ENCODE data around the gene ZNF324.
"Not testable (repeated sequence)": the region's sequence is repeated elsewhere in the genome, so short reads cannot be mapped to it uniquely, and the experiment has no call there.

ZNF324 gene

DNA sequence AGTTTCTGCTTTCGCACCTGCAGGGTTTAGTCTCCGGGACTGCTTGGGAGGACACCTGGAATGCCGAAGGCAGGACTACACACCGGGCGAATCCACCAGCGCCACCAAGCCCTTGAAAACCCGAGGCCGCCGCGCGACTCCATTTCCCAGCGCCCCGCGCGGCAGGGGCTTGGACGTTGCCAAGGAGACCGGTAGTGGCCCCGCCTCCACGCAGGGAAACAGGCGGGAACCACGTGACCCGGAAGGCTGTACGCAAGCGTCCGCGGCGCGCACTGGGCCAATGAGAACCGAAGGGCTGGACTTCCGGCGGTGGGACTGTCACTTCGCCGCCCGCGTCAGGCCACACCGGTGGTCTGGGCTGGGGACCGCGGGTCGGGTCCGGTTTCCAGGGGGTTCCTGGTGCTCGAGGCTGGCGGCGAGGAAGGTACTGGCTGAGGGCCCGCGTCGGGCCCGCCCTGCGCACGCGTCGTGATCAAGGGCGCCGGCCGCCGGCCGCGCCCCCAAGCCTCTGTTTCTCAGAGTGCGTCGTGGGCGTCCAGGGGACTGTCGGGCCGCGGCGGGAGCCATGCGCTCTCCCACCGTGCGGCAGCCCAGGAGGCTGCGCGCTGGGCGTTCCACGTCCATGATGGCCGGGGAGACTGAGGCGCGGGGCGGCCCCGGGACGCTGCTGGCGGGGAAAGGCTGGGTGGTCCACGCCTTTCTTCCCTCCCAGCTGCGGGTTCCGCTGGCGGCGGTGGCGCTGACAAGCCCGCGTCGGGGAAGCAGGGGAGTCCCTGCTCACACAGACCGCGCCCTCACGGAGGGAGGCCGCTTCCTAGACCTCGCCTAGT, at the start of gene ZNF324:
Gene ZNF324 (plus strand): TSS at position 321 of the 830 bp plus-strand sequence. CDS start 2,106 bp downstream, outside the sequence.
- peak; percentile 94 for DNase-seq

- DNase-seq: no peak
Observed at GRCh38 chr19:58428617-58429016, 38.3 kb upstream of the ZNF324 start.

DNA sequence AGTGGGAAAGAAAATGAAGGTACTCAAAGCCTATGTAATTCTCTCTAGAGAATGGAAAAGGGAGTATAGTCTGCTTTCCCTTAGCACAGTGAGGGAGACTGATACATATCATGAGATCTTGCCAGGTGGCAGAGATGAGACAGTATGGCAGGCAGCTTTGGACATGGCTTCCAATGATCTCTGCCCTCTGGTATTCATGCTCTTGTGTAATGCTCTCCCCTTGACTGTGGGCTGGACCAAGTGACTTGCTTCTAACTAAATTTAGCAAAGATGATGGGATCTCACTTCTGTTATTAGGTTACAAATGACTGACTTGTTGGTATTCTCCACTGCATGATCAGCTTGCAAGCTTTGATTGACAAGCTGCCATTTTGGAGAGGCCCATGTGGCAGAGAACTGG, 37.1 kb upstream of the ZNF324 start:
- DNase-seq: no peak

GRCh38 chr19:58434217-58434616, 32.7 kb upstream of the ZNF324 start:
- no peak for DNase-seq

DNA sequence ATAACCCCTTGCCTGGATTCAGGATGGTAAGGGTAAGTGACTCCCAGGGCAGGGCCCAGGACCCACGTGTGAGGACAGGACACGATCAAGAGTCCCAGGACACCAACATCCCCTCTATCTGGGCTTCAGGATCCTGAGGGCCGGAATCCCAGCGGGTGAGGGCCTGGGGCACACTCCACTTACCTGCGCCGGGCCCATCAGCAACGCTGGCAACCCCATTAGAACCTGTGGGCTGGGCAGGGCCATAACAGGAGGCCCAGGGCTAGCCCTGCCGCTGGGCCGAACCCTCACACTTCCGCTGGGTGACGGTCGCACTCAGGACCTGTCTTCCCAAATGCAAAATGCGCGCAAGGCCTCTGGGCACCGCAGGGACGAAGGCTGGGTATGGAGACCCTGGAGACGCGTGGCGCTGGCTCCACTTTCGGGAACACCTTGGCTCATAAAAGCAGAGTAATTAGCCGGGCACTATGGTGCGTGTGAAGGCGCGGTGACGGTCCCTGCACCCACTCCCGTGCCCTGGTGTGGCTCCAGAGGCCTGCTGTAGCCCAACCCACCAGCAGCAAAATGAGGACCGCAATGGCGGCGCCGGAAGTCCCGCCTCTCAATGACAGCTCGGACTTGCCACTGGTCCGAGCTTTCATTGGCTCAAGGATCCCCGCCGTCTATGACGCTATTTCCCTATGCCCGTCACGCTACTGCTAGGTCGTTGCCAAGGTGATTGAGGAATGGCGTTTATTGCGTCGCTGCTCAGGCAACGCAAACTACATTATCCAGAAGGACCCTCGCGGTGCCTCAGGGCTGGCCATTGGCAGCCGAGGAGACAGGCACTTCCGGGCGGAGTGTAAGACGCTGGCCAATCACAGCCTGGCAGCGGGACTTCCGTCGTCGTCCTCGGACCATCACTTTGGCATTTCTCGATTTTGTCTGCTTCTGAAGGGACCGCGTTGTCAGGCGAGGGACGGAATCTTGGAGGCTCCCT, 27.0 kb upstream of the ZNF324 start, which contains the start of gene ZNF132:
Gene ZNF132 (minus strand): TSS at position 578 of the 979 bp plus-strand sequence. CDS start 332 bp downstream, at position 246.
- peak; percentile 99 for DNase-seq

GRCh38 chr19:58440556-58440955, 26.3 kb upstream of the ZNF324 start:
- DNase-seq: no peak

DNA sequence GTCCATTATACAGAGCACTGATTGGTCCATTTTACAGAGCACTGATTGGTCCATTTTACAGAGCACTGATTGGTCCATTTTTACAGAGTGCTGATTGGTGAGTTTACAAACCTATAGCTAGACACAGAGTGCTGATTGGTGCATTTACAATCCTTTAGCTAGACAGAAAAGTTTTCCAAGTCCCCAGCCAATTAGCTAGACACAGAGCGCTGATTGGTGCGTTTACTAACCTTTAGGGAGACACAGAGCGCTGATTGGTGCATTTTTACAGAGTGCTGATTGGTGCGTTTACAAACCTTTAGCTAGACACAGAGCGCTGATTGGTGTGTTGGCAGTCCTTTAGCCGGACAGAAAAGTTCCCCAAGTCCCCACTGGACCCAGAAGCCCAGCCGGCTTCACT, 23.9 kb upstream of the ZNF324 start:
- DNase-seq: not testable (repeated sequence)

- not testable (repeated sequence) for DNase-seq
Observed at GRCh38 chr19:58448860-58449259, 18.0 kb upstream of the ZNF324 start.

GRCh38 chr19:58449980-58450379, 16.9 kb upstream of the ZNF324 start:
- DNase-seq: not testable (repeated sequence)

- no peak for DNase-seq
Observed at GRCh38 chr19:58450856-58451357, 16.0 kb upstream of the ZNF324 start.

DNA sequence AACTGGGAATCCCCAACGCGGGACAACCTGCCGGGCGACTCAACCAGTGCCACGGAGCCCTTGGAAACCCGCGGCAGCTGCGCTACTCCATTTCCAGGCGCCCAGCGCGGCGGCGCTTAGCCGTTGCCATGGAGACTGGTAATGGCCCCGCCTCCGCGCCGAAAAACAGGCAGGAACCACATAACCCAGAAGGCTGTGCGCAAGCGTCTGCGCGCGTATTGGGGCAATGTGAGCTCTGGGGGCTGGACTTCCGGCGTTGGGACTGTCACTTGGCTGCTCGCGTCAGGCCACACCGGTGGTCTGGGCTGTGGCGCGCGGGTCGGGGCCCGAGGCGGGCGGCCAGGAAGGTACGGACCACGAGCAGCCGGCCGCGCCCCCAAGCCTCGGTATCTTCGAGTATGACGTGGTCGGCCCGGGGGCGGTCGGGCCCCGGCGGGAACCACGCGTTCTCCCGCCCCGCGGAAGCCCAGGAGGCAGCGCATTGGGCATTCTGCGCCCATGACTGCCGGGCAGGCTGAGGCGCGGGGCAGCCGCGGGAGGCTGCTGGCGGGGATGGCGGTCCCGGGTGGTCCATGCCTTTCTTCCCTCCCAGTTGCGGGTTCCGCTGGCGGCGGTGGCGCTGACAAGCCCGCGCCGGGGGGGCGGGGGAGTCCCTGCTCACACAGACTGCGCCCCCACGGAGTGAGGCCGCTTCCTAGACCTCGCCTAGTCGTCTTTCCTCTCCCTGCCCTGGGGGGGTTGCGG, 15.3 kb upstream of the ZNF324 start, which contains the start of gene ZNF324B:
Gene ZNF324B (plus strand): TSS at position 265 of the 744 bp plus-strand sequence. CDS start 2,080 bp downstream, outside the sequence.
- peak; percentile 95 for DNase-seq

DNA sequence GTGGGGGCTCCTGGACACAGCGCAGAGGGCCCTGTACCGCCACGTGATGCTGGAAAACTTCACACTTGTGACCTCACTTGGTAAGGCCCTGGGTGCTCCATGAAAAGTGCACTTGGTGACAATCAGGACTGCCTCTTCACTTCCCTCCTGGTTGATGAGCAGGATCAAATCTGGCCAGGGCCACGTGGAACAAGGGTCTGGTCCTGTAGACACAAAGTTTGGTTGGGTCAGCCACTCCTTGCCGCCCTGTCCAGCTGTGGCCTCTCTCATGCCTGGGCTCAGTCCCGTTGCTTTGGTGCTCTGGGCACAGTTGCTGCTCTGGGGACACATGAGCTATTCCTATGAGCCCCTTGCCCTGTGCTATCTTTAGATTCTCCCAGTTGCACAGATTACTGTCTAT, 13.1 kb upstream of the ZNF324 start:
- DNase-seq: no peak

DNA sequence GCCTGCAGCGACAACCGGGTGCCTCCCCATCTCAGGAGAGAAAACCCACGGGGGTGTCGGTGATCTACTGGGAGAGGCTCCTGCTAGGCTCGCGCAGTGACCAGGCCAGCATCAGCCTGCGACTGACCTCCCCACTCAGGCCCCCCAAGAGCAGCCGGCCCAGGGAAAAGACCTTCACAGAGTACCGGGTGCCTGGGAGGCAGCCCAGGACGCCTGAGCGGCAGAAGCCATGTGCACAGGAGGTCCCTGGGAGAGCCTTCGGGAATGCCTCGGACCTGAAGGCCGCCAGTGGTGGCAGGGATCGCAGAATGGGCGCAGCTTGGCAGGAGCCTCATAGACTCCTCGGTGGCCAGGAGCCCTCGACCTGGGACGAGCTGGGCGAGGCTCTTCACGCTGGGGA, 11.6 kb upstream of the ZNF324 start:
- no peak for DNase-seq

- no peak for DNase-seq
Observed at GRCh38 chr19:58456111-58456510, 10.8 kb upstream of the ZNF324 start.

GRCh38 chr19:58460039-58460438, 6.8 kb upstream of the ZNF324 start:
- no peak for DNase-seq

DNA sequence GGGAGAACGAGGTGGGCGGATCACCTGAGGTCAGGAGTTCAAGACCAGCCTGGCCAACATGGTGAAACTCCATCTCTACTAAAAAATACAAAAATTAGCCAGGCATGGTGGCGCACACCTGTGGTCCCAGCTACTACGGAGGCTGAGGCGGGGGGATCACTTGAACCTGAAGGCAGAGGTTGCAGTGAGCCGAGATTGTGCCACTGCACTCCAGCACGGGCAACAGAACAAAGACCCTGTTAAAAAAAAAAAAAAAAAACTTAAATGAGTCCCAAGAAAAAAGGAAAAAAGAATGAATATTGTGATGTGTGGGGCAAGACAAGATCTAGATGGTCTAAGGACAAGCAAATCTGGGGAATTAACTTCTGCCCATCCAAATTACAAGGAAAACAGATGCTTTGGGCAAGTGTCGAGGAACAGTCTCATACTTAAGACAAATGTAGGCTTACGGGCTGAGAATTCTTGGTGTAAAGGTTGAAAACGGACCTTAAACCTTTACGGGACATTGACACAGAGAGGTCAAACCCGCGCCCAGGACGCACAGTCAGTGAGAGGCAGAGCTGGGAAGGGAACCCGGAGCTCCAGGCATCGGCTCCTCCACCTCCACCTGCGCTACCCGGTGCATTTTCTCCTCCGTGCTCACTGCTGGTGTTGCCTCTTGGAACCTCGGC, 656 bp upstream of the ZNF324 start:
- no peak for DNase-seq

GRCh38 chr19:58468216-58468839, 1.4 kb downstream of the ZNF324 start:
- DNase-seq: no peak

- DNase-seq: no peak
Observed at GRCh38 chr19:58469241-58470013, 2.5 kb downstream of the ZNF324 start.

- DNase-seq: not testable (repeated sequence)
Observed at GRCh38 chr19:58470837-58471543, 4.1 kb downstream of the ZNF324 start.

- no peak for DNase-seq
Observed at GRCh38 chr19:58471736-58472135, 4.9 kb downstream of the ZNF324 start.

Data from EL (cell line).